Endothelial cell of umbilical vein (primary cell): ENCODE data around the gene CXCL14. TPM values are rescaled to one million over a fixed set of nuclear protein-coding genes. Genes with fewer than 3 reads are reported as not detected.

ENCODE experiments used
- BruUV-seq: library from RNA; stranded (reverse); fragments of 400-500 nt; replicated peaks from 2 replicates; lab custom pipeline; 2021; lab: Mats Ljungman, UMichigan
- CTCF ChIA-PET: fragments of 300-600, 350-600 bp; sonication (Branson Sonifier 250); formaldehyde crosslinking; loops from one replicate; lab custom pipeline; 2021; ENCODE audit warnings: antibody characterized with exemption, inconsistent platforms; lab: Charles Lee
- POLR2A ChIA-PET: fragments of 300-600, 350-600 bp; sonication (Branson Sonifier 250); formaldehyde crosslinking; loops from one replicate; lab custom pipeline; 2021; ENCODE audit warnings: antibody characterized with exemption, inconsistent platforms; lab: Charles Lee
- DNase-seq: peaks from one replicate; pipeline ENCODE4 v3.0.0-alpha.2; 2011; ENCODE audit warnings: low read depth, low spot score
- FAIRE-seq: peaks from 2 replicates; lab custom pipeline; 2011; peaks lifted over from hg19 to GRCh38; lab: Jason Lieb, UNC
- H2AFZ ChIP-seq: 2 replicates; pipeline ENCODE4 v1.6.0; 2012; ENCODE audit warnings: low read depth, low read length, control low read depth, inconsistent platforms
- H3K27ac ChIP-seq: 2 replicates; pipeline ENCODE4 v1.5.1; 2011; ENCODE audit warnings: low read depth, mild to moderate bottlenecking, control low read depth, low read length, moderate library complexity; ENCODE audit not compliant: insufficient read depth
- H3K27me3 ChIP-seq, 2 experiments: 2 replicates each; pipeline versions ENCODE4 v1.6.0 to v1.6.1; 2011; ENCODE audit warnings: low read length in 2 of 2, mixed read lengths in 1 of 2; ENCODE audit not compliant: control insufficient read depth in 2 of 2, insufficient read depth in 2 of 2
- H3K36me3 ChIP-seq, 2 experiments: 2 replicates in 1 of 2; 3 replicates in 1 of 2; pipeline ENCODE4 v1.5.1; 2011; ENCODE audit warnings: low read length in 2 of 2, mild to moderate bottlenecking in 1 of 2, moderate library complexity in 1 of 2; ENCODE audit not compliant: control insufficient read depth in 2 of 2, insufficient read depth in 2 of 2; ENCODE audit errors: extremely low read depth in 1 of 2
- H3K4me1 ChIP-seq: 3 replicates; pipeline ENCODE4 v1.5.1; 2011; ENCODE audit warnings: mild to moderate bottlenecking, low read length; ENCODE audit not compliant: control insufficient read depth, insufficient read depth; ENCODE audit errors: extremely low read depth
- H3K4me2 ChIP-seq: 2 replicates; pipeline ENCODE4 v1.6.1; 2011; ENCODE audit warnings: low read length, control low read depth, mixed read lengths; ENCODE audit not compliant: insufficient read depth
- H3K4me3 ChIP-seq, 3 experiments: fragments of 200-600 bp in 1 of 3; sonication (generic), shearing (Covaris generic) in 1 of 3; replicated peaks in 1 of 3; 2 replicates each; pipeline ENCODE4 v1.5.1; 2011 to 2016; ENCODE audit warnings: control low read depth in 3 of 3, low read length in 3 of 3, mild to moderate bottlenecking in 2 of 3, inconsistent platforms in 1 of 3, low read depth in 1 of 3, moderate library complexity in 1 of 3; ENCODE audit not compliant: insufficient read depth in 1 of 3
- H3K79me2 ChIP-seq: 2 replicates; pipeline ENCODE4 v1.6.0; 2012; ENCODE audit warnings: low read length, inconsistent platforms; ENCODE audit not compliant: control insufficient read depth, insufficient read depth
- H3K9ac ChIP-seq: replicated peaks from 2 replicates; pipeline ENCODE3; 2011; ENCODE audit warnings: low read length, control low read depth; ENCODE audit not compliant: insufficient read depth; ENCODE audit errors: extremely low read depth
- H3K9me1 ChIP-seq: replicated peaks from 3 replicates; pipeline ENCODE4 v1.6.0; 2011; ENCODE audit warnings: mild to moderate bottlenecking, low read length; ENCODE audit not compliant: control insufficient read depth, insufficient read depth; ENCODE audit errors: extremely low read depth
- H3K9me3 ChIP-seq: replicated peaks from 2 replicates; pipeline ENCODE4 v1.5.1; 2012; ENCODE audit warnings: low read length, inconsistent platforms; ENCODE audit not compliant: control insufficient read depth, insufficient read depth
- H4K20me1 ChIP-seq: replicated peaks from 2 replicates; pipeline ENCODE3; 2011; ENCODE audit warnings: mild to moderate bottlenecking, low read length; ENCODE audit not compliant: control insufficient read depth, insufficient read depth; ENCODE audit errors: extremely low read depth
- CTCF ChIP-seq, 2 donors: IDR thresholded peaks; 1 replicate in 1 of 2; 2 replicates in 1 of 2; pipeline ENCODE4 v1.5.1; 2011; ENCODE audit warnings: low read length in 2 of 2, mild to moderate bottlenecking in 2 of 2, moderate library complexity in 2 of 2, control low read depth in 1 of 2, inconsistent platforms in 1 of 2, low read depth in 1 of 2; ENCODE audit not compliant: insufficient read depth in 1 of 2; ENCODE audit errors: extremely low read depth in 1 of 2
- EZH2 ChIP-seq: IDR thresholded peaks from 2 replicates; pipeline ENCODE4 v1.6.1; 2012; ENCODE audit warnings: borderline replicate concordance, low read depth, mild to moderate bottlenecking, moderate library complexity, low read length, inconsistent platforms; ENCODE audit not compliant: severe bottlenecking
- FOS ChIP-seq: IDR thresholded peaks from 2 replicates; pipeline ENCODE4 v1.6.1; 2011; ENCODE audit warnings: mild to moderate bottlenecking, low read length, moderate library complexity, borderline replicate concordance; ENCODE audit not compliant: insufficient read depth
- GATA2 ChIP-seq: IDR thresholded peaks from 2 replicates; pipeline ENCODE4 v1.7.0; 2011; ENCODE audit warnings: low read depth, mild to moderate bottlenecking, moderate library complexity, mixed read lengths, low read length; ENCODE audit not compliant: insufficient read length, insufficient read depth
- JUN ChIP-seq: IDR thresholded peaks from 2 replicates; pipeline ENCODE4 v1.6.1; 2011; ENCODE audit warnings: borderline replicate concordance, low read depth; ENCODE audit not compliant: insufficient read length, insufficient read depth
- MAX ChIP-seq: IDR thresholded peaks from 2 replicates; pipeline ENCODE4 v1.6.1; 2011; ENCODE audit not compliant: insufficient read depth, insufficient read length
- MYC ChIP-seq: IDR thresholded peaks from one replicate; pipeline ENCODE4 v1.6.1; 2011; ENCODE audit warnings: mild to moderate bottlenecking, low read depth, low read length
- POLR2A ChIP-seq: IDR thresholded peaks from 2 replicates; pipeline ENCODE4 v1.6.1; 2012; ENCODE audit warnings: low read depth, mild to moderate bottlenecking, control low read depth, low read length
- POLR2AphosphoS5 ChIP-seq: IDR thresholded peaks from 2 replicates; pipeline ENCODE4 v1.6.1; 2012; ENCODE audit warnings: low read depth, mild to moderate bottlenecking, control low read depth, low read length, moderate library complexity; ENCODE audit not compliant: insufficient read depth
- dilution Hi-C: fragments of 300-500 bp; cut with MboI; formaldehyde crosslinking; loops from one replicate; pipeline ENCODE4 v1.15.0; 2019; ENCODE audit warnings: low sequenced_read_pairs; ENCODE audit not compliant: extremely low pct_ligation_motif_present
- intact Hi-C: fragments of 100-400 bp; cut with micrococcal nuclease; formaldehyde crosslinking; loops from one replicate; pipeline ENCODE4 v1.10.0; 2022
- polyA plus RNA-seq, 4 experiments: library from polyadenylated mRNA; depleted of rRNA in 3 of 4; stranded (reverse) in 3 of 4; unstranded in 1 of 4; fragments of >200 nt; gene quantifications; 2 replicates each; pipeline versions ENCODE4 v1.2.1 to v1.2.3, GENCODE V29; 2011 to 2012; ENCODE audit warnings: missing spikeins in 1 of 4
- total RNA-seq: library from RNA; stranded (reverse); gene quantifications from 2 replicates; pipeline ENCODE4 v1.2.3, GENCODE V29; 2021

Gene CXCL14
- total and polyA plus RNA-seq, 2 donors (not counting 3 experiments of a cell fraction or from before 2014, with no cell fraction given), result not detected

GRCh38 chr5:135589152-135589551, 10.4 kb upstream of the CXCL14 start:
- POLR2A ChIA-PET, result no interaction called here
- H3K9ac ChIP-seq, result no peak overlapping the region
- FAIRE-seq (no peak), DNase-seq (no peak)
- no peaks in the 10 kb centered on the region for H3K36me3 ChIP-seq
- H2AFZ ChIP-seq, result no peak overlapping the region
- H3K9me3 ChIP-seq, result no peaks in the 10 kb centered on the region
- no TSS peak for BruUV-seq
- no peaks in the 10 kb centered on the region for H4K20me1 ChIP-seq
- dilution Hi-C loops (loop anchor here (25.0 kb wide), 1 partner anchor 248 kb away; the partner anchor contains the start of gene SLC25A48), intact Hi-C loops (no loop called here)
- no peaks in the 10 kb centered on the region for H3K27me3 ChIP-seq
- no peaks in the 10 kb centered on the region for H3K9me1 ChIP-seq
- no peak for TF ChIP-seq MAX
- TF ChIP-seq CTCF (IDR thresholded peaks at IDR 0.05; ENCODE audit: extremely low read depth in 1 of 2, insufficient read depth in 1 of 2, low read depth in 1 of 2, low read length in 2 of 2), result no peak
- no peak for TF ChIP-seq POLR2A
- no peak for TF ChIP-seq POLR2AphosphoS5
- TF ChIP-seq FOS, result no peak
- TF ChIP-seq JUN, result no peak
- no peak for TF ChIP-seq GATA2
- no peak for TF ChIP-seq MYC
- no peak for TF ChIP-seq EZH2
- no peak overlapping the region for H3K4me2 ChIP-seq
- no peaks in the 10 kb centered on the region for H3K4me1 ChIP-seq
- H3K79me2 ChIP-seq, result no peaks in the 10 kb centered on the region
- no peak overlapping the region for H3K4me3 ChIP-seq
- CTCF ChIA-PET, result no interaction called here
- H3K27ac ChIP-seq, result no peak overlapping the region
